ENCODE data around the gene GFOD2.
"Not testable (repeated sequence)": the region's sequence is repeated elsewhere in the genome, so short reads cannot be mapped to it uniquely, and the experiment has no call there.

The GFOD2 gene

DNA sequence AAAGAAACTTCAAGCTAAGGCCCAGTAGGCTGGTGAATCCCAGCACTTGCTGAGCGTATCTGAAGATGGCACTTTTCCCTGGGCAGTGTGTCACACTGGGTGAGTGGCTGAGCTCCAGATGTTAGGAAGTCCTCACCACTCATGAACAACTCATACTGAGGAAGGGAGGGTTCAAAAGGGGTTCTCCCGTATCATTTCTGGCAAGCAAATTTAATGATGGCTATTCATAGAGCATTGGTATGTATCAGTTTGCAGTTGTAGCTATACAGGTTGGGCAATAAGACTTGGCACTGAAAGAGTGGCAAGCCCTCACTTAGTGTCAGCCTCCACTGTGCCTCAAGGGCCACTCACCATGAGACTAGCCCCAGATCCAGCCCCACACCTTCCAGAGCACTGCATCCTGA, 10.7 kb downstream of the GFOD2 start:
- no peak overlapping the region for H3K4me3 ChIP-seq (ENCODE audit: low read depth, low read length)
- DNase-seq (ENCODE audit: low read depth) = no peak

DNA sequence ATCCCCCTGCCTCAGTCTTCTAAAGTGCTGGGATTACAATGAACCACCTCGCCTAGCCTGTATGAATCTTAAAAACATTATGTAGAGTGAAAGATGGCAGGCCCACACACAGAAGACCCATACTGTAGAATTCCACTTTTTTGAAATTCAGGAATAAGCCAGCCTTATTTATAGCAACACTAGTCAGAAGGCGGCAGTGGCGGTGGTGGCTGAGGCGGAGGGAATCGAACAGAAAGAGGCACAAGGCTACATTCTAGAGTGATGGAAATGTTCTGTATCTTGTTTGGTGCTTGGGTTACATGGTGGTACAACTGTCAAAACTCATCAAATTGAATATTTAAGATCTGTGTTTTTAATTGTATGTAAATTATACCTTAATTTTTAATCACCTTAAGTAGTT, 11.3 kb downstream of the GFOD2 start:
- DNase-seq (ENCODE audit: low read depth) = no peak
- H3K4me3 ChIP-seq (ENCODE audit: low read depth, low read length) = no peak overlapping the region

DNA sequence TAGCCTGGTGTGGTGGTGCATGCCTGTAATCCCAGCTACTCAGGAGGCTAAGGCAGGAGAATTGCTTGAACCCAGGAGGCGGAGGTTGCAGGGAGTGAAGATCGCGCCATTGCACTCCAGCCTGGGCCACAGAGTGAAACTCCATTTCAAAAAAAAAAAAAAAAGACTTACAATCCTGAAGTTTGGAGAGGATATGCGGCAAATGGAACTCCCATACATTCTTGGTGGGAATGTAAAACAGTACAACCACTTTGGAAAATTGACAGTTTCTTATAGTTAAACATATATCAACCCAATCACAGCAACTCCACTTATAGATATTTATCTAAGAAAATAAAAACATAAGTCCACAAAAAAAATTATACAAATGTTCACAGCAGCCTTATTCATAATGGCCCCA, 11.9 kb downstream of the GFOD2 start:
- H3K4me3 ChIP-seq (ENCODE audit: low read depth, low read length) = no peak overlapping the region
- no peak for DNase-seq (ENCODE audit: low read depth)

DNA sequence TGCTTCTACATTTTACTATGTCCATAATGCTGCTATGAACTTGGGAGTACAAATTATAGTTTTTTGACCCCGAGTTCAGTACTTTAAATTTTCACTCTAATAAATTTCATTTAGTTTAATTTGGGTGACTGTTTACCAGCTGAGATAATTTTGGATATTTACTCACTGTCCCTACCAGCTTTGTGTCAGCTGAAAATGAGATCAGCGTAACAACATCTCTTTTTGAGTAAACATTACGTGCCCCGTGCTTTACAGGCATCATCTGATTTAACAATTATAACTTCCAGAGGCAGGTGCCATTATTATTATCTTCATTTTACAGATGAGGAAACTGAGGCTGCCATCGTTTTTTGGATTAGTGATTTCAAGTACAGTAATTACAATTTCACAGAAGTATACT, 15.0 kb downstream of the GFOD2 start:
- no peak for DNase-seq (ENCODE audit: low read depth)

DNA sequence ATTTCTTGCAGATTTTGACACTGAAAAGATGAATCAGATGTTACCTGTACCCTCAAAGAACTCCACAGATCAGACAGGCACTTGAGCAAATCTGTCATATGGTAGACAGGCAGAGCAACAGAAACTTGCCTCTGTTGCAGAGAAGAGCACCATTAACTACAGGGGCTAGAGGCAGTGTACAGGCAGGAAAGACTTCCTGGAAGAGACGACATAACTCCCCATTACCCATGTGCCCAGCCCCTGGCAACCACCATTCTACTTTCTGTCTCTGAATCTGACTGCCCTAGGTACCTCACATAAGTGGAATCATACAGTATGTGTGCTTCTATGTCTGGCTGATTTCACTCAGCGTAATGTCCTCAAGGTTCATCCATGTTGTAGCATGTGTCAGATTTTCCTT, 15.5 kb downstream of the GFOD2 start:
- no peak overlapping the region for H3K4me3 ChIP-seq (ENCODE audit: low read depth, low read length)
- no peak for DNase-seq (ENCODE audit: low read depth)

More for the DNA sequence above, 15.0 kb downstream of the GFOD2 start:
- no peak overlapping the region for H3K4me3 ChIP-seq (ENCODE audit: low read depth, low read length)

DNA sequence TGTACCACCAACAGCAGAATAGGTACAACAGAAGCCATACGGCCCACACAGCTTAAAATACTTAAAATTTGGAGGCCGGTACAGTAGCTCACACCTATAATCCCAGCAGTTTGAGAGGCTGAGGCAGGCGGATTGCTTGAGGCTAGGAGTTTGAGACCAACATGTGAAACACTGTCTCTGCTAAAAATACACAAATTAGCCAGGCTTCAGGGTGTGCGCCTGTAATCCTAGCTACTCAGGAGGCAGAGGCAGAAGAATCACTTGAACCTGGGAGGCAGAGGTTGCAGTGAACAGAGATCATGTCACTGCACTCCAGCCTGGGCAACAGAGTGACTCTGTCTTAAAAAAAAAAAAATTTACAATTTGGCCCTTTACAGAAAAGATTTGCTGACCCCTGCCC, 17.0 kb downstream of the GFOD2 start:
- no peak overlapping the region for H3K4me3 ChIP-seq (ENCODE audit: low read depth, low read length)

DNA sequence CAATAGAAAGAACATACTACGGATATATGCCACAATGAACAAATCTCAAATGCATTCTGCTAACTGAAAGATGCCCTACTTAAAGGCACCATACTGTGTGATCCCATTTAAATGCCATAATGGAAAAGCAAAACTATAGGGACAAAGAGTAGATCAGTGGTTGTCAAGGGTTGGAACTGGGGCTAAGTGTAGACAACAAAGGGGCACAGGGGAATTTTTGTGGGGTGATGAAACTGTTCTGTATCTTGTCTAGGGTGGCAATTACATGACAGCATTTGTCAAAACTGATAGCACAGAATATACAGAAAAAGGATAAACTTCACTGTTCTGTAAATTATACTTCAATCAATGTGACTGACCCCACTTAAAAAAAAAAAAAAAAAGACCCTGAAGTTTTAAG, 17.7 kb downstream of the GFOD2 start:
- DNase-seq (ENCODE audit: low read depth) = no peak
- H3K4me3 ChIP-seq (ENCODE audit: low read depth, low read length) = no peak overlapping the region

More for the DNA sequence above, 17.0 kb downstream of the GFOD2 start:
- no peak for DNase-seq (ENCODE audit: low read depth)

DNA sequence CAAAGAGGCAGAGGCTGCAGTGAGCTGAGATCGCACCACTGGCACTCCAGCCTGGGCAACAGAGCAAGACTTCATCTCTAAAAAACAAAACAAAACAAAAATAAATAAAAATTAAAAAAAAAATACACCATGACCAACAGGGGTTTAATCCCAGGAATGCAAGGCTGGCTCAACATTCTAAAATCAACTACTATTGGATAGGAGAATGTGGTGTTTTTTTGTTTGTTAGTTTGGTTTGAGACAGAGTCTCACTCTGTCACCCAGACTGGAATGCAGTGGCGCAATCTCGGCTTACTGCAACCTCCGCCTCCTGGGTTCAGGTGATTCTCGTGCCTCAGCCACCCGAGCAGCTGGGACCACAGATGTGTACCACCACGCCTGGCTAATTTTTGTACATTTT, 19.9 kb downstream of the GFOD2 start:
- no peak overlapping the region for H3K4me3 ChIP-seq (ENCODE audit: low read depth, low read length)
- DNase-seq (ENCODE audit: low read depth) = no peak

DNA sequence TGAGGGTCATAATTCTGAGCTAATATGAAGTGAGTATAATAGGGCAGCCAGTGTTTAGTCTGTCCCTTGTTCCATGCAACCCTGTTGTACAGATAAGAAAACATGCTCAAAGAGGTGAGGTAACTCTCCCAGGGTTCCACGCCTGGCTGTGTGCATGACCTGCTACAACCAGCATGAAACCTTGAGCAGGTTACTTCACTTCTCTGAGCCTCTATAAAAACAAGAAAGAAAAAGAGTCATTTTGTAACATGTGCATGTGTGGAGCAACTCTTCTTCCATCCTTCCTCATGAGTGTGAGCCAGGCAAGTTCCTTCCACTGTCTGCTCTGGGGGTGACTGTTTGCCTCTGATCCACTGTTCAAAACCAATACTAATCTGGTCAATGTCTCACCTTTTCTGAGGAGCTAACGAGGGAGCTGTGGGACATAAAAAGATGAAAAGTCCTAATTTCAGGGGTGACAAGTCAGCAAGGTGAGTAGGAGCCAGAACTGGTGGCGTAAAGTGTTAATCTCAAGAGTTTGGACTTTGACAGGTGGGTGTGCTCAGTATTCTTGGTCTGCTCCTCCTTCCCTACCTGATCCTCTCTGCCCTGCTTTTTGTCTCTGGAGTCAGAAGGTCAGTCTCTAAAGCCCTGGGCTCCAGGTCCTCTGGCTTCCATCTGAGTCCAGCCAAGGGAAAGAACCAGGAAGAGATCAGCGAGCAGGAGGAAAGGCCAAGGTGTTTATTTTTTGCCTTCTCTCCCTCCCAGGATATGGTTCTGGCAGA, 21.5 kb downstream of the GFOD2 start:
- DNase-seq (ENCODE audit: low read depth) = no peak
- H3K4me3 ChIP-seq (ENCODE audit: low read depth, low read length) = no peak overlapping the region

DNA sequence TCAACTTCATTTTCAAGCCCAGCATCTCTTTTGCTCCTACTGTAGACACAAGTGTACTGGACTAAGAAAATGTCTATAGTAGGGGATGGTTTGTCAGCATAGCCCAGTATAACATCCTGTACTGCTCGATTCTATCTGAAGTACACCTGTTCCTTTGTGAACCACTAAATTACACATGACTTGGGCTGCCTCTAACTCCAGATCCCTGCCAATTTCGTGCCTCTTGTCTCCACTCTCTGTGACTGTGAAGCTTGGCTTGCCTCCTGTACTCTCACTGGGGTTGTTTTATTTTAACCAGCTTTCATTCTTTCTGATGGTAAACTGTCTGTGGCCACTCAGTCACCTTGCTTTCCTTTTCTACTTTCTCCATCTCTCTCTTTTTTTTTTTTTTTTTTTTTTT, 24.5 kb downstream of the GFOD2 start:
- no peak overlapping the region for H3K4me3 ChIP-seq (ENCODE audit: low read depth, low read length)
- no peak for DNase-seq (ENCODE audit: low read depth)

DNA sequence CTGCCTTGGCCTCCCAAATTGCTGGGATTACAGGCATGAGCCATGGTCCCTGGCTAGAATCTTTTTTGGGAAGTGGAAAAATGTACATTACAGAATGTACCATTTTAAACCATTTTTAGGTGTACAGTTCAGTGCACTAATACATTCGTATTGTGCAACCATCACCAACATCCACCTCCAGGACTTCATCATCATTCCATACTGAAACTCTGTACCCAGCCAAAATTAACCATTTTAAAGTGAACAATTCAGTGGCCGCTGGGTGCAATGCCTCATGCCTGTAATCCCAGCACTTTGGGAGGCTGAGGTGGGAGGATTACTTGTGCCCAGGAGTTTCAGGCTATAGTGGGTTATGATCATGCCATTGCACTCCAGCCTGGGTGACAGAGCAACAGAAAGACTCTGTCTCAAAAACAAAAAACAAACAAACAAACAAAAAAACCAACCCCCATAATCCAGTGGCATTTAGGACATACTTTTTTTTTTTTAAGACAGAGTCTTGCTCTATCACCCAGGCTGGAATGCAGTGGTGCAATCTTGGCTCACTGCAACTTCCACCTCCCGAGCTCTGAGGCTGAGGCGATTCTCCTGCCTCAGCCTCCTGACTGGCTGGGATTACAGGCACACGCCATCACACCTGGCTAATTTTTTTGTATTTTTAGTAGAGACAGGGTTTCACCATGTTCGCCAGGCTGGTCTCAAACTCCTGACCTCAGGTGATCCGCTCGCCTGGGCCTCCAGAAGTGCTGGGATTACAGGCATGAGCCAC, 25.4 kb downstream of the GFOD2 start:
- H3K4me3 ChIP-seq (ENCODE audit: low read depth, low read length); DNase-seq (ENCODE audit: low read depth): not testable (repeated sequence)

DNA sequence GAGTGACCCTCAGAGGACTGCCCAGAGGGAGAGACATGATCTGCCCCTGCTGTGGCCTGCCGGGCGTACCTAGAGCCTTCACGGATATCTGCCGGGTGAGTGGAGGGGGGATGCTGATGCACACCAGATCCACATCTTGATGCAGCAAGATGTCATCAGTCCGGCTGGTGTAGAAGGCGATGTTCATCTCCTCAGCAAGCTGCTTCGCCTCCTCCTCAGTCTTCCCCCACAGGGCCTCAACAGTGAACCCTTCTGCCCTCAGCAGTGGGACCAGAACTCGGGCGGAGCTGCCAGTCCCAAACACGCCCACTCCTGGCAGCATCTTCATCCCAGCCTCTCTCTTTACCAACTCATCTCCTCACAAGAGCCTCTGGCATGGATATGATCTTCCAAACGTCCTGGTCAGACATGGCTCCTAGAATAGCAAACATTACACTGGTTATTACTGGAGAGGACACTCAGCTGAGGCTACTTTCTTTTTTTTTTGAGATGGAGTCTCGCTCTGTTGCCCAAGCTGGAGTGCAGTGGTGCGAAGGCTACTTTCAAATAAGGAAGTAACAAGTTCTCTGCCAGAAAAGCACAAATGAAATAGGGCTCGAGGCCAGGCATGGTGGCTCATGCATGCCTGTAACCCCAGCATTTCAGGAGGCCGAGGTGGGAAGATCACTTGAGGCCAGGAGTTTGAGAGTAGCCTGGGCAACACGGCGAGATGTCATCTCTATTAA, 33.6 kb downstream of the GFOD2 start:
- no peak overlapping the region for H3K4me3 ChIP-seq (ENCODE audit: low read depth, low read length)
- DNase-seq (ENCODE audit: low read depth) = no peak

DNA sequence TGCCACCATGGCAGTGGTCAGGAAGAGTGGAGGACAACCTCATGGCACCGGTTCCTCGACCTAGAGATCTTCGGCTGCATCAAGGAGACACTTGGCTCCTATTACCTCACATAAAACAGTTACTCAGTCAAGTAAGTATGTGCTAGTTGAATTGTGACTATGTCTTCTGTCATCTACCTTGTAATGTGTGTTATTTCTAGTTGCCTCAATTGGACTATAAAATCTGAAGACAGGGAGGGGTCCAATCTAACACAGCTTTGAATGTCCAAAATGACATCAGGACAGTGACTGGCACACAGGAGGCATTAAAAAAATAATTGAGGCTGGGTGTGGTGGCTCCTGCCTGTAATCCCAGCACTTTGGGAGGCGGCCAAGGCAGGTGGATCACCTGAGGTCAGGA, 35.3 kb downstream of the GFOD2 start:
- no peak overlapping the region for H3K4me3 ChIP-seq (ENCODE audit: low read depth, low read length)
- DNase-seq (ENCODE audit: low read depth) = no peak

DNA sequence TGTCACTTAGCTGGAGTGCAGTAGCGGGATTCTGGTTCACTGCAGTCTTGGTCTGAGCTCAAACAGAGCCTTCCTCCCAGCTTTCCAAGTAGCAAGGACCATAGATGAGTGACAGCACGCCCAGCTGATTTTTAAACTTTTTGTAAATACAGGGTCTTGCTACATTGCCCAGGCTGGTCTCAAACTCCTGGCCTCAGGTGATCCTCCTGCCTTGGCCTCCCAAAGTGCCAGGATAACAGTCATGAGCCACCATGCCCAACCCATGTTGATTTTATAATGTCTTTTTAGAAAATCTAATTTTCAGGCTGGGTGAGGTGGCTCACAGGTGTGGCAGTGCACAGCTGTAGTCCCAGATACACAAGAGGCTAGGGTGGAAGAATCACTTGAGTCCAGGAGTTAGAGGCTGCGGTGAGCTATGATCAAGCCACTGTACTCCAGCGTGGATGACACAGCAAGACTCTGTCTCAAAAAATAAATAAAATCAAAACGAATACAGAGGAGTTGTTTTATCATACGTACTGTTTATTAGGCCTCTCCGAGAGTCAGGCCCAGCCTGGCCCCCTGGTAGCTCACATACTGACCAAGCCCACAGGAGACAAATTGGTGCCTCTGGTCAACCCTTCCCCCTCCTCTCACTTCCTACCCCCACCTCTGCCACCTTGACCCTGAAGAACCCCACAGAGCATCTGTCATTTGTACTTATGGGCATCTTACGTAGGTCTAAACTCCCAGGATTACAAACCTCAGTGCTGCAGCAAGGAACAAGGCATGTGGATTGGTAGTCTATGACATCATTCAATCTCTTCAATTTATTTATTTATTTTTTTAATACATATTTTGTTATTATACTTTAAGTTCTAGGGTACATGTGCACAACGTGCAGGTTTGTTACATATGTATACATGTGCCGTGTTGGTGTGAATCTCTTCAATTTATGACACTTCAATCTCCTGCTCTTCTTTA, 38.9 kb downstream of the GFOD2 start:
- no peak for DNase-seq (ENCODE audit: low read depth)
- H3K4me3 ChIP-seq (ENCODE audit: low read depth, low read length) = no peak overlapping the region

DNA sequence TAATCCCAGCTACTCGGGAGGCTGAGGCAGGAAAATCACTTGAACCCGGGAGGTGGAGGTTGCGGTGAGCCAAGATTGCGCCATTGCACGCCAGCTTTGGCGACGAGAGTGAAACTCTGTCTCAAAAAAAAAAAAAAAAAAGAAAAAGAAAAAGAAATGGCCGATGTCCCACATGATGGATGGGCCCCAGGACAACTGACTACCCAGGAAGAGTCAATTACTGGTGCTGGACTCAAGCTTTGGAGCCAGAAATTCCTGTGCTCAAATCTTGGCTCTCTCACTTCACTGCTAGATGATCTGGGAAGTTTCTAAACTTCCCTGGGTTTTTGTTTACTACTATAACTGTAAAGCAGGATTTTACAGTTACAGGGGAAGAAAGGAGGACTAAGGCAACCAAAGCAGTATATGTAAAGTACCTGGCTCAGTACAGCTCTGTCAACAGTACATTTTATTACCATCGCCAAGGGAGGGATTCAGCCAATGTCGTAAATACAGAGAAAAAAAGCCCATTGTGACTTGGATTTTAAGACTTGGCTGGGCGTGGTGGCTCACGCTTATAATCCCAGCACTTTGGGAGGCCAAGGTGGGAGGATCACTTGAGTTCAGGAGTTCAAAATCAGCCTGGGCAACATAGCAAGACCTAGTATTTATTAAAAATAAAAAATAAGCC, 40.6 kb downstream of the GFOD2 start:
- no peak for DNase-seq (ENCODE audit: low read depth)
- H3K4me3 ChIP-seq (ENCODE audit: low read depth, low read length) = no peak overlapping the region

DNA sequence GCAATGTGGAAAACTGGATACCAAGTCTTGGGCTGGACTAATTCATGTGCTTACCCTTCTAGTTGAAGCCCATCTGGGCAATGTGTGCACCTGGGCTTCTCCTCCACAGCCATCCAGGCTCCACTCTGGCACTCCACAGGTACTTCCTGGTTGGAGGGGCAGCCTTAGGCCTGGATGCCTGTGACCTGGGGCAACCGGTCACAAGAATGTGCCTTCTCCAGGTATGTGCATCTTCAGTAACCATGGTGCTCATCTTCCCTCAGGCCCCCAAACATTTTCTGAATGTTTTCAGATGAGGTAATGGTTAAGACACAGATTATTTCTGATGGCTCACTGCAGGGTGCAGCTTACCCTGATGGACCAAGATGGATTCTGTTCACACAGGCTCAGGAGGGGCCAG, 41.4 kb downstream of the GFOD2 start:
- DNase-seq (ENCODE audit: low read depth) = no peak

DNA sequence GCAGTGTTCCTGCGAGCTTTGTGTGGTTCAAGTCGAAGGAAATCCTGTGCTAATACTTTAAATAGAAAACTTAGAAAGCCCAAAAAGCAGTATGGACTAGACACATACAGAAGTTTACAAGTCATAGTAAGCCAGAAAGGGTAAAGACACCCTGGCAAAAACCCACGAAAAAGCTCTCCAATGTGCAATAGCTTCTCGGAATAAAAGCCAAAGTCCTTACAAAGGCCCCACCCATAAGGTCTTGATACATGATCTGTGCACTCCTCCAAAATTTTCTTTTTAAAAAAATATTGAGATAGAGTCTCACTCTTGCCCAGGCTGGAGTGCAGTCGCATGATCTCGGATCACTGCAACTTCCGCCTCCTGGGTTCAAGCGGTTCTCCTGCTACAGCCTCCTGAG, 42.2 kb downstream of the GFOD2 start:
- no peak for DNase-seq (ENCODE audit: low read depth)
- no peak overlapping the region for H3K4me3 ChIP-seq (ENCODE audit: low read depth, low read length)

More for the DNA sequence above, 41.4 kb downstream of the GFOD2 start:
- H3K4me3 ChIP-seq (ENCODE audit: low read depth, low read length) = no peak overlapping the region

DNA sequence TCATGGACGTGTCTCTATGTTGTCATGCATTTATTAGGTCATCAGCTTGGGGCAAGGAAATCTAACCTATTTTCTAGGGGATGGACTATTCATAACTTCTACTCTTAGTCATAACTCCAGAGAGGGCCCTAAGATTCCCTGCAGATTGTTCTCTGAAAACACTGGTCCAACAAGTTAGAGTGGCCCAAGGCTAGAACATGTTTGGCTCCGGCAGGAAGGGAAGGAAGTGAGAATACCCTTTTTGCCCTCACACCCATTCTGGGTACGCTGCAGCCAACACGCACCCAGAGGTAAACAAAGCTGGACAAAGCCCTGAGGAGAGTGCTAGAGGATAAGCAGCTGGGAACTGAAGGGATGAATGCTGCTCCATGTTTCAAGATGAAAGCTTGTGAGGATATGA, 42.6 kb downstream of the GFOD2 start:
- H3K4me3 ChIP-seq (ENCODE audit: low read depth, low read length) = no peak overlapping the region
- DNase-seq (ENCODE audit: low read depth) = no peak

DNA sequence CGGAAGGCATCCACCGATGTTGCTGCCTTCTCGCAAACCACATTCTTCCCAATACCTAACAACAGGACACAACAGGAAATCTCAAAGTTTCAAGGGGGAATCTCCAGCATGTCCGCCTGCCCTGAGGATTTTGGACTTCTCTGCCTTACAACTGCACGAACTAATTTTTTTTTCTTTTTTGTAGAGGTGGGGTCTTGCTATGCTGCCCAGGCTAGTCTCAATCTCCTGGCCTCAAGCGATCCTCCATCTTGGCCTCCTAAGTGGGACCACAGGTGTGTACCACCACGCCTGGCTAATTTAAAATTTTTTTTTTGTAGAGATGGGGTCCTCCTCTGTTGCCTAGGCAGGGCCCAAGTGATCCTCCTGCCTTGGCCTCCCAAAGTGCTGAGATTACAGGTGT, 43.1 kb downstream of the GFOD2 start:
- no peak for DNase-seq (ENCODE audit: low read depth)
- no peak overlapping the region for H3K4me3 ChIP-seq (ENCODE audit: low read depth, low read length)

All from skeletal muscle cell (primary cell).